HCT116 (cell line): Measurements from ENCODE around the gene TNFRSF8. TPM values are rescaled to one million over a fixed set of nuclear protein-coding genes. Genes with fewer than 3 reads are reported as not detected.

ENCODE experiments used
- ATAC-seq: fragments of 200-7000 bp; cut with Tn5 transposase; 2 replicates; pipeline ENCODE4 v1.9.1; 2020; ENCODE audit warnings: mild to moderate bottlenecking, moderate library complexity
- BruUV-seq: library from RNA; stranded (reverse); fragments of 400-500 nt; replicated peaks from 2 replicates; lab custom pipeline; 2021; lab: Mats Ljungman, UMichigan
- CTCF ChIA-PET: fragments of 300-600 bp; sonication (Branson Sonifier 250); formaldehyde crosslinking; loops from one replicate; lab custom pipeline; 2021; ENCODE audit warnings: antibody characterized with exemption; lab: Charles Lee
- POLR2A ChIA-PET: fragments of 300-600, 350-600 bp; sonication (Branson Sonifier 250); formaldehyde crosslinking; loops from one replicate; lab custom pipeline; 2021; ENCODE audit warnings: antibody characterized with exemption; lab: Charles Lee
- RAD21 ChIA-PET, 2 experiments: fragments of 300-600 bp; sonication (Branson Sonifier 250); formaldehyde crosslinking; loops; one replicate each; lab custom pipeline; 2023; ENCODE audit warnings: low total read pairs in 2 of 2; ENCODE audit not compliant: uncharacterized antibody in 2 of 2, unreplicated experiment in 2 of 2, low non-redundant PET in 1 of 2; lab: Charles Lee
- DNase-seq: peaks from one replicate; pipeline ENCODE4 v3.0.0-alpha.2; 2010; ENCODE audit warnings: low read depth, low spot score
- H2AFZ ChIP-seq: fragments of 200-600 bp; shearing (Covaris generic), sonication (generic); 2 replicates; pipeline ENCODE4 v1.6.1; 2017; ENCODE audit warnings: low read depth, mixed run types, mixed read lengths, antibody characterized with exemption, low read length; ENCODE audit not compliant: poor library complexity, severe bottlenecking
- H3K27ac ChIP-seq: 2 replicates; pipeline ENCODE4 v1.5.1; 2012; ENCODE audit warnings: low read depth, low read length
- H3K27me3 ChIP-seq: fragments of 200-600 bp; sonication (generic); 2 replicates; pipeline ENCODE4 v1.6.1; 2016; ENCODE audit warnings: mixed run types, low read length, mixed read lengths; ENCODE audit not compliant: insufficient read depth
- H3K36me3 ChIP-seq, 2 experiments: fragments of 200-500 bp in 1 of 2; fragments of 200-600 bp in 1 of 2; sonication (Bioruptor generic) in 1 of 2; sonication (generic) in 1 of 2; 2 replicates each; pipeline versions ENCODE4 v1.5.1 to v1.6.1; 2014 to 2016; ENCODE audit warnings: low read length in 2 of 2, inconsistent platforms in 1 of 2, mixed read lengths in 1 of 2, mixed run types in 1 of 2; ENCODE audit not compliant: insufficient read depth in 2 of 2, control insufficient read depth in 1 of 2
- H3K4me1 ChIP-seq, 2 experiments: fragments of 200-600 bp in 1 of 2; sonication (generic) in 1 of 2; 2 replicates each; pipeline versions ENCODE4 v1.5.1 to v1.6.1; 2012 to 2017; ENCODE audit warnings: low read length in 2 of 2, inconsistent platforms in 1 of 2, mild to moderate bottlenecking in 1 of 2, mixed read lengths in 1 of 2, mixed run types in 1 of 2, moderate library complexity in 1 of 2; ENCODE audit not compliant: insufficient read depth in 2 of 2, control insufficient read depth in 1 of 2
- H3K4me2 ChIP-seq: fragments of 200-600 bp; sonication (generic); 2 replicates; pipeline ENCODE4 v1.6.1; 2017; ENCODE audit warnings: mixed run types, low read length, mixed read lengths
- H3K4me3 ChIP-seq, 2 experiments: fragments of 200-600 bp in 1 of 2; sonication (generic) in 1 of 2; replicated peaks in 1 of 2; 2 replicates each; pipeline ENCODE4 v1.5.1; 2011 to 2016; ENCODE audit warnings: low read length in 2 of 2, control low read depth in 1 of 2, low read depth in 1 of 2, mild to moderate bottlenecking in 1 of 2, mixed read lengths in 1 of 2, mixed run types in 1 of 2
- H3K79me2 ChIP-seq: fragments of 200-600 bp; sonication (generic); 2 replicates; pipeline ENCODE4 v1.6.1; 2017; ENCODE audit warnings: mild to moderate bottlenecking, mixed run types, low read length, moderate library complexity, mixed read lengths; ENCODE audit not compliant: insufficient read depth
- H3K9ac ChIP-seq: fragments of 200-600 bp; sonication (generic); 2 replicates; pipeline ENCODE4 v1.6.1; 2016; ENCODE audit warnings: low read length, mixed read lengths
- H3K9me2 ChIP-seq: fragments of 200-600 bp; sonication (generic), shearing (Covaris generic); 2 replicates; pipeline ENCODE4 v1.6.1; 2017; ENCODE audit warnings: mixed run types, mild to moderate bottlenecking, moderate library complexity; ENCODE audit not compliant: insufficient read depth
- H3K9me3 ChIP-seq, 2 experiments: fragments of 200-500 bp in 1 of 2; fragments of 200-600 bp in 1 of 2; sonication (Bioruptor generic) in 1 of 2; sonication (generic) in 1 of 2; 2 replicates each; pipeline ENCODE4 v1.6.1; 2014 to 2017; ENCODE audit warnings: low read length in 2 of 2, mixed read lengths in 2 of 2, inconsistent platforms in 1 of 2, low read depth in 1 of 2, mild to moderate bottlenecking in 1 of 2, mixed run types in 1 of 2, moderate library complexity in 1 of 2; ENCODE audit not compliant: control insufficient read depth in 1 of 2, insufficient read depth in 1 of 2
- H4K20me1 ChIP-seq: fragments of 200-600 bp; sonication (generic), shearing (Covaris generic); 2 replicates; pipeline ENCODE4 v1.6.1; 2017; ENCODE audit warnings: mixed run types, mild to moderate bottlenecking, moderate library complexity; ENCODE audit not compliant: insufficient read depth
- CEBPB ChIP-seq: IDR thresholded peaks from 2 replicates; pipeline ENCODE4 v1.6.1; 2012; ENCODE audit warnings: low read depth
- FOSL1 ChIP-seq: IDR thresholded peaks from 2 replicates; pipeline ENCODE4 v1.6.1; 2012; ENCODE audit warnings: low read depth
- POLR2A ChIP-seq: IDR thresholded peaks from 2 replicates; pipeline ENCODE4 v1.7.0; 2011; ENCODE audit warnings: borderline replicate concordance; ENCODE audit not compliant: insufficient read depth, insufficient read length; ENCODE audit errors: extremely low read depth
- RAD21 ChIP-seq: IDR thresholded peaks from 2 replicates; pipeline ENCODE4 v1.6.1; 2012; ENCODE audit warnings: low read depth, mild to moderate bottlenecking
- SIN3A ChIP-seq: IDR thresholded peaks from 2 replicates; pipeline ENCODE4 v1.6.1; 2012; ENCODE audit warnings: low read depth
- SRF ChIP-seq: IDR thresholded peaks from 2 replicates; pipeline ENCODE4 v1.6.1; 2012; ENCODE audit warnings: low read depth
- intact Hi-C: fragments of 100-400 bp; cut with micrococcal nuclease; formaldehyde crosslinking; loops from 2 replicates; pipeline ENCODE4 v1.10.0; 2022
- total RNA-seq: library from RNA; stranded (reverse); gene quantifications from one replicate; pipeline ENCODE4 v1.2.1, GENCODE V29; 2021; ENCODE audit not compliant: unreplicated experiment
- TF ChIP-seq, protein P1 (sequence below): IDR thresholded peaks from 2 replicates; pipeline ENCODE4 v1.6.1; 2012; ENCODE audit warnings: low read depth
- TF ChIP-seq, protein P2 (sequence below): IDR thresholded peaks from 2 replicates; pipeline ENCODE4 v1.6.1; 2012
- TF ChIP-seq, protein P3 (sequence below): IDR thresholded peaks from 2 replicates; pipeline ENCODE4 v1.6.1; 2012

Gene TNFRSF8
- total RNA-seq, 1 experiment from 2014 or later, result 0.17 TPM

DNA sequence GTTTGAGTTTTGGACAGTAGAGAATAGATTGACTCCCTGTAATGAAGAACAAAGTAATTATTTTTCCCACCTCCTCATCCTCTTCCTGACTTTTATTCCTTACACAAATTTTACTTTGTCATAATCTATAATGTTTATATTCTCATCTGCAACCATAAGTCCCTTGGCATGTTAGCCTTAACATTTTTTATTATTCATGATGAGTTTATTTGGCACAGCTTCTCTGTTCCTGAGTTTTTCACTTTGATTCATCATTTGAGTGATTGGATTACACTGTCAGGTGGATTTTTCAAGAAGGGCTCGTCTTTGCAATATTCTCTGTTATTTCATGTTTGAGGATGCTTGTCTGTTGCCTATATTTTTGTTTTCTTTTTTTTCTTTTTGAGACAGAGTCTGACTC, 35.7 kb downstream of the TNFRSF8 start (continued):
- TF ChIP-seq, protein P1, sequence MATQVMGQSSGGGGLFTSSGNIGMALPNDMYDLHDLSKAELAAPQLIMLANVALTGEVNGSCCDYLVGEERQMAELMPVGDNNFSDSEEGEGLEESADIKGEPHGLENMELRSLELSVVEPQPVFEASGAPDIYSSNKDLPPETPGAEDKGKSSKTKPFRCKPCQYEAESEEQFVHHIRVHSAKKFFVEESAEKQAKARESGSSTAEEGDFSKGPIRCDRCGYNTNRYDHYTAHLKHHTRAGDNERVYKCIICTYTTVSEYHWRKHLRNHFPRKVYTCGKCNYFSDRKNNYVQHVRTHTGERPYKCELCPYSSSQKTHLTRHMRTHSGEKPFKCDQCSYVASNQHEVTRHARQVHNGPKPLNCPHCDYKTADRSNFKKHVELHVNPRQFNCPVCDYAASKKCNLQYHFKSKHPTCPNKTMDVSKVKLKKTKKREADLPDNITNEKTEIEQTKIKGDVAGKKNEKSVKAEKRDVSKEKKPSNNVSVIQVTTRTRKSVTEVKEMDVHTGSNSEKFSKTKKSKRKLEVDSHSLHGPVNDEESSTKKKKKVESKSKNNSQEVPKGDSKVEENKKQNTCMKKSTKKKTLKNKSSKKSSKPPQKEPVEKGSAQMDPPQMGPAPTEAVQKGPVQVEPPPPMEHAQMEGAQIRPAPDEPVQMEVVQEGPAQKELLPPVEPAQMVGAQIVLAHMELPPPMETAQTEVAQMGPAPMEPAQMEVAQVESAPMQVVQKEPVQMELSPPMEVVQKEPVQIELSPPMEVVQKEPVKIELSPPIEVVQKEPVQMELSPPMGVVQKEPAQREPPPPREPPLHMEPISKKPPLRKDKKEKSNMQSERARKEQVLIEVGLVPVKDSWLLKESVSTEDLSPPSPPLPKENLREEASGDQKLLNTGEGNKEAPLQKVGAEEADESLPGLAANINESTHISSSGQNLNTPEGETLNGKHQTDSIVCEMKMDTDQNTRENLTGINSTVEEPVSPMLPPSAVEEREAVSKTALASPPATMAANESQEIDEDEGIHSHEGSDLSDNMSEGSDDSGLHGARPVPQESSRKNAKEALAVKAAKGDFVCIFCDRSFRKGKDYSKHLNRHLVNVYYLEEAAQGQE, result no peak
- TF ChIP-seq SRF (no peak), FOSL1 (no peak), RAD21 (no peak), SIN3A (no peak), POLR2A (no peak)
- TF ChIP-seq, protein P2, sequence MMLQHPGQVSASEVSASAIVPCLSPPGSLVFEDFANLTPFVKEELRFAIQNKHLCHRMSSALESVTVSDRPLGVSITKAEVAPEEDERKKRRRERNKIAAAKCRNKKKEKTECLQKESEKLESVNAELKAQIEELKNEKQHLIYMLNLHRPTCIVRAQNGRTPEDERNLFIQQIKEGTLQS, result no peak
- TF ChIP-seq, all 23 proteins: peak for 0

DNA sequence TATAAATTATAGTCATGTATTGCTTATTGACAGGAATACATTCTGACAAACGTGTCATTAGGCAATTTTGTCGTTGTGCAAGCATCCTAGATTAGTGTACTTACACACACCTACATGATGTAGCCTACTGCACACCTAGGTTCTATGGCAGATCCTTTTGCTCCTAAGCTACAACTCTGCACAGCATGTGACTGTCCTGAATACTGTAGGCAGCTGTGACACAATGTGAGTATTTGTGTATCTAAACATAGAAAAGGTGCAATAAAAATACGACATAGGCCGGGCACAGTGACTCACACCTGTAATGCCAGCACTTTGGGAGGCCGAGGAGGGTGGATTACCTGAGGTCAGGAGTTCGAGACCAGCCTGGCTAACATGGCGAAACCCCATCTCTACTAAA, 36.5 kb downstream of the TNFRSF8 start:
- ChIA-PET POLR2A (no interaction called here), RAD21 (no interaction called here), CTCF (interaction anchor here (0.6 kb wide), 1 partner anchor 91 kb away, joined by 4 read pairs; no protein-coding TSS in a partner anchor)
- no peaks in the 10 kb centered on the region for H4K20me1 ChIP-seq
- H3K9me2 ChIP-seq, result no peaks in the 10 kb centered on the region
- no peak overlapping the region for H3K27ac ChIP-seq
- no peaks in the 10 kb centered on the region for H3K36me3 ChIP-seq
- H2AFZ ChIP-seq, result peak overlapping the region; percentile 48
- peak overlapping the region; percentile 51 for H3K4me2 ChIP-seq
- no peak overlapping the region for H3K4me3 ChIP-seq
- H3K9ac ChIP-seq, result no peak overlapping the region
- no peak for DNase-seq
- no peaks in the 10 kb centered on the region for H3K79me2 ChIP-seq
- BruUV-seq, result no TSS peak
- intact Hi-C loops, result no loop called here
- peaks cover 3 to 11% of the 10 kb centered on the region in 2 experiments; a peak in 2 of 4 replicates for H3K4me1 ChIP-seq
- no peaks in the 10 kb centered on the region for H3K9me3 ChIP-seq
- TF ChIP-seq, protein P3, sequence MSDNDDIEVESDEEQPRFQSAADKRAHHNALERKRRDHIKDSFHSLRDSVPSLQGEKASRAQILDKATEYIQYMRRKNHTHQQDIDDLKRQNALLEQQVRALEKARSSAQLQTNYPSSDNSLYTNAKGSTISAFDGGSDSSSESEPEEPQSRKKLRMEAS, result 0 out of 2 replicates have a peak, but pooled peaks have one; percentile 16
- no peak for TF ChIP-seq CEBPB
- TF ChIP-seq, all 23 proteins: peak for 1
- peak; percentile 61 for ATAC-seq
- no peaks in the 10 kb centered on the region for H3K27me3 ChIP-seq
